GM19328 (cell line): ENCODE results near the gene RPRD2.
"Not testable (repeated sequence)": the region's sequence is repeated elsewhere in the genome, so short reads cannot be mapped to it uniquely, and the experiment has no call there.

ENCODE experiments used
- ATAC-seq: cut with Tn5 transposase; IDR thresholded peaks from one replicate; pipeline ENCODE4 v1.9.1; 2021; ENCODE audit warnings: mild to moderate bottlenecking, moderate library complexity; ENCODE audit not compliant: unreplicated experiment

RPRD2 gene

GRCh38 chr1:150363426-150364230 is at the start of gene RPRD2:
Gene RPRD2, plus strand, starts transcription at chr1:150364147. Its CDS starts 568 bp downstream, at chr1:150364715.
- peak; percentile 77 for ATAC-seq

GRCh38 chr1:150314691-150315090 is 49.3 kb upstream of the RPRD2 start:
- ATAC-seq, result not testable (repeated sequence)

- ATAC-seq, result no peak
These were observed 43.3 kb upstream of the RPRD2 start for GRCh38 chr1:150320667-150320978.

- no peak for ATAC-seq
These were observed 42.2 kb upstream of the RPRD2 start for GRCh38 chr1:150321826-150322166.

- no peak for ATAC-seq
These were observed 41.6 kb upstream of the RPRD2 start for GRCh38 chr1:150322310-150322709.

GRCh38 chr1:150332651-150333290 is 31.2 kb upstream of the RPRD2 start:
- ATAC-seq, result no peak

GRCh38 chr1:150346316-150346715 is 17.6 kb upstream of the RPRD2 start:
- ATAC-seq, result no peak

DNA sequence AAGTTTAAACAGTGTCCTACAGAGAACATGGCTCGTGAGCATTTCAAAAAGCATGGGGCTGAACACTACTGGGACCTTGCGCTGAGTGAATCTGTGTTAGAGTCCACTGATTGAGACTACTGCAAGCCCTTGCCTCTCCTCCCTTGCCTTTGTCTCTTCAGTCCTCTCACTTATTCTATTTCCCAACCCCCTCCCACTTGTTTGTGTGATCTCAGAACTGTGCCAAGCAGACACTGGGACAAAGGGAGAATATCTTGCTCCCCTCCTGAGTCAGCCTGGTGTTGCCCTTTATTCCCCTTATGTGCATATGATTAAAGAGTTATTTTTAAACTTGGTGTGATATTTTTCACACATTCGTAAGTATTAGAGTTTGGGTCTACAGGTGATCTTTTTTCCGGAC is 11.1 kb upstream of the RPRD2 start:
- no peak for ATAC-seq

DNA sequence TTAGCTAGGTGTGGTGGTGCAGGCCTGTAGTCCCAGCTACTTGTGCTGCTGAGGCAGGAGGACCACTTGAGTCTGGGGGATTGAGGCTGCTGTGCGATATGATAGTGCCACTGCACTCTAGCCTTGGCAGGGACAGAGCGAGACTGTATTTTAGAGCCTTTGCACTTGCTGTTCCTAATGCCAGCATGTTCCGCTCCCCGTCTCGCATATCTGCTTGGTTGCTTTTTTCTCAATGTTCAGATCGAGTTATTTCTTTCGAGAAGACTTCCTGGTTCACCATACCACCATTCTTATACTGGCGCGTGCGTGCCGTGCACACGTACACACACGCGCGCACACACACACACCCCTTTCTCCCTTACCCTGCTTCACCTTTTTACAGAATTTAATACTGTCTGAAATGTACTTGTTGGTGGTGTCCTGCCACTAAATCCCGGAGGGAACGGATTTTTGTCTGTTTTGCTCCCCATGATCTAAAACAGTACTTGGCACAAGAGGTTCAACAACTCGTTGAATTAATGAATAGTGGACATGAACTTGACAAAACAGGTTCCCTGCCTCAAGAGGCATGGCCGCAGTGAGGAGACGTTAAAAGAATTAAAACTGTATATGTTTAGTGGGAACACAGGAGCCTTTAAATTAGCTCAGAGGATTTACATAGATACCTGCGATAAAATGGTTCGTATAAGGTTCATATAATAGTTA is 1.1 kb upstream of the RPRD2 start:
- no peak for ATAC-seq

GRCh38 chr1:150364231-150365003 is 470 bp downstream of the RPRD2 start:
- peak; percentile 14 for ATAC-seq

DNA sequence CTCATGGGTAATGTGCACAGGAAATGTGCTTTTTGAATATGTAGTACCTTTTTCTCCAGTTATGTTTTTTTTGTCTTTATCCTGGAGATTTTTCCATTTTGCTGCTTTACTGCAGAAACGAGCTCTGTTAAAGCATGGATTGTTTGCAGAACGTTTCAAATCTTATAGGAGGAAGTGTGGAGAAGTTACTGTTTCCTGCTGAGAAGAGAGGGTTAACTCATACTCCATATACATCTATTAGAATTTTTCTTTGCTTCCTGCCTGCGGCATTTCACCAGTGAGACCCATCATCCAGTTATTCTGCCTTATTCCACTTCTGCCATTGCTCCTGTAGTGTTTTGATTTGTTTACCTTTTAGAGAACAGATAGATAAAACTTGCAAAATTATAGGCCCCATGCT is 2.0 kb downstream of the RPRD2 start:
- ATAC-seq, result no peak

GRCh38 chr1:150366416-150367296 is 2.7 kb downstream of the RPRD2 start:
- no peak for ATAC-seq

DNA sequence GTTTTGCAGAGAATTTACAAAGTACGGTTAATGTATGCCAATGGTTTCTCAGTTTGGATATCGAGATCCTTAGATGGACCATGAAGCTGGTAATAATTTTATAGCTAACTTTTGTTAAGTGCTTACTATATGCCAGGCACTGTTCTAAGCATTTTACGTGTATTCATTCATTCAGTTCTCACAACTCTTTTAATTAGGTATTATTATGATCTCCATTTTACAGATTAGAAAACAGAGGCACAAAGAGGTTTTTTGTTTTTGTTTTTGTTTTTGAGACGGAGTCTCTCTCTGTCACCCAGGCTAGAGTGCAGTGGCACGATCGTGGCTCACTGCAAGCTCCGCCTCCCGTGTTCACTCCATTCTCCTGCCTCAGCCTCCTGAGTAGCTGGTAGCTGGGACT is 7.2 kb downstream of the RPRD2 start:
- ATAC-seq, result no peak

DNA sequence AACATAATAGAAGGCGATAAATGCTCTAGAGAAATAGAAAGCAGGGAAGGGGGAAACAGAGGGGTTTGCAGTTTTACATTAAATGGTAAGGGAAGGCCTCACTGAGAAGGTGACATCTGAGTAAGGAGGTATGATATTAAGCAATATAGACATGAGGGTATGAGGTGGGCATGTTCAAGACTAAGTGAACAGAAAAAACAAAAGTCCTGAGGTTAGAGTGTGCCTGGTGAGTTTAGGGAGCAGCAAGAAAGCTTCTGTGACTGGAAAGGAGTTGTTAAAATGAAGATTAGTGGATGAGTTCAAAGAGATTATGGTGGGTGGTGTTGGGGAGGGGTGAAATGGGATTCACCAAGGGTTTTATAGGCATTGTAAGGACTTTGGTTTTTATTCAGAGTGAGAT is 8.6 kb downstream of the RPRD2 start:
- ATAC-seq, result no peak

DNA sequence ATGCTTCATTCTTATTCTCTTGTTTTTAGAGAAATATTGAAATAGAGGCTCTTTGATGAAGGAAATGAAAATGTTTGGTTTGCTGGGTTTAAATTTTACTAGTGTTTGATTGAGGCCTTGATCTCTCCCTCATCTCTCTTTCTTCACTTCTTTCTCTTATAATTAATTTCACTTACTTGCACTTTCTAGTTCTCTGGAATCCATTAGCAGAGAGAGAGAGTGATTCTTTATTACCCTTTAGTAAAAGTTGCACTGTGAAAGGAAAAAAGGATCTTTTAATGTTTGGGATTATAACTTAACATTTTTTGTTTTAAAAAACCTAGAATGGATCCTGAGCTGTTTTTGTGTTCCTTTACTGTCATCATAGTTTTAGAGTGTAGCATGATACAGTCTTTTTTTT is 12.2 kb downstream of the RPRD2 start:
- no peak for ATAC-seq

DNA sequence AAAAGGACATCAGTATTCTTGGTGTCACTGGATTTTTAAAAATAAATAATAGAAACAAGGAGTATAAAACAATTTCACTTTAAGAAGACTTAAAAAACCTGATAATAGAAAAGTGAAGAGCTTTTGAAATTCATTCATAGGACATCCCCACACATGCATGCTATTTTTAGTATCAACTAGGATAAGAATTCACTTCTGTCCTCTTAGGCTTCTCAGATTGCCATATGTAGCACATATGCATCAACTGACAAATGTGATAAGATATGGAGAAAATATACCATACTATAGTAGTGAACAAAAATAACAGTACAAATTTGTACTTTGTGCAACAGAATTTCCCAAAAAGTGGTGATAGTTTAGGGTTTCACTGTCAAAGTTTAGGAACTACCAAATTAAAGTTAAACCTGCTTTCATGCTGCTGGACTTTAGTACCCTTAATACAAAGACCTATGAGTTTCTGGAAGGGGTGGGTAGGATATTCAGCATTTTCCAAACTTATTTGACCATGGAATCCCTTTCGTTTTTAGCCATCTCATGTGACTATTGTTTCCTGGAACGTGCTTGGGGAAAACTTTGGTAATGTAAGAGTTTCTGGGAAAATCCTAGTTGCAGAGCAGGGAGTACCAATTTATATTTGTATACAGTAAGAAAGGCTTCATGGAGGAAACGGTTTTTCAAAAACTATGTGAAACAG is 19.8 kb downstream of the RPRD2 start:
- no peak for ATAC-seq

- ATAC-seq, result no peak
These were observed 21.8 kb downstream of the RPRD2 start for GRCh38 chr1:150385537-150386445.

DNA sequence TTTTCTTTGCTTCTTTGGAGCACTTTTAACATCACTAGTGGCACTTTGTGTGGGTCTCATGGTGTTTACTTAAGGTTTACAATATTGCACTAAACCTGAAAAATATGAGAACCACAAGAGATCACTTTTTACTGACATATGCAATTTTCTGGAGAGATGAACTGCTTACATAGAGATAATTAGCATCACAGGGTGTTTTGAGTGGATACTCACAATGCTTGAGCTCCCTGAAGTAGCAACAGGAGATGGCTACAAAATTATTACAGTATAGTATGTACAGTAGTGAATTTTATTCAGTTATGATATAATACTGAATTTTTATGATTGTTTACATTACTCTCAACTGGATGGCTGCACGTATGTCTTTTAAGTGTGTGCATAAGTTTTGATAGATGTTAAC is 22.6 kb downstream of the RPRD2 start:
- ATAC-seq, result no peak

GRCh38 chr1:150387200-150387599 is 23.3 kb downstream of the RPRD2 start:
- ATAC-seq, result no peak
